Trophoblast cell (in vitro differentiated cells and primary cell): Measurements from ENCODE around the gene ATP5F1A.

ENCODE experiments used
- DNase-seq, 2 donors: peaks; one replicate each; pipeline ENCODE4 v3.0.0-alpha.2; 2016
- H2AFZ ChIP-seq: 2 replicates; pipeline ENCODE4 v1.6.1; 2013; ENCODE audit warnings: low read length, moderate library complexity, mild to moderate bottlenecking; ENCODE audit not compliant: insufficient read depth, poor library complexity
- H2AK5ac ChIP-seq: 2 replicates; pipeline ENCODE4 v1.6.1; 2013; ENCODE audit warnings: mild to moderate bottlenecking, low read length
- H2BK120ac ChIP-seq: 2 replicates; pipeline ENCODE4 v1.6.1; 2013; ENCODE audit warnings: low read length, mild to moderate bottlenecking, moderate library complexity; ENCODE audit not compliant: insufficient read depth, poor library complexity
- H2BK12ac ChIP-seq: 2 replicates; pipeline ENCODE4 v1.6.1; 2013; ENCODE audit warnings: mild to moderate bottlenecking, low read length, moderate library complexity
- H2BK5ac ChIP-seq: 2 replicates; pipeline ENCODE4 v1.6.1; 2013; ENCODE audit warnings: low read length, low read depth, moderate library complexity, mild to moderate bottlenecking; ENCODE audit not compliant: poor library complexity
- H3K14ac ChIP-seq: 2 replicates; pipeline ENCODE4 v1.6.1; 2013; ENCODE audit warnings: mild to moderate bottlenecking, low read length
- H3K18ac ChIP-seq: 2 replicates; pipeline ENCODE4 v1.6.1; 2013; ENCODE audit warnings: mild to moderate bottlenecking, low read length
- H3K23ac ChIP-seq: 2 replicates; pipeline ENCODE4 v1.6.1; 2013; ENCODE audit warnings: low read length
- H3K27ac ChIP-seq: 2 replicates; pipeline ENCODE4 v1.5.1; 2013; ENCODE audit warnings: low read depth, mild to moderate bottlenecking, inconsistent platforms, low read length, moderate library complexity
- H3K27me3 ChIP-seq: 2 replicates; pipeline ENCODE4 v1.6.1; 2013; ENCODE audit warnings: inconsistent platforms, mild to moderate bottlenecking, low read length, moderate library complexity; ENCODE audit not compliant: insufficient read depth
- H3K36me3 ChIP-seq, 2 experiments: 1 replicate in 1 of 2; 2 replicates in 1 of 2; pipeline ENCODE4 v1.6.1; 2013; ENCODE audit warnings: low read length in 2 of 2, mild to moderate bottlenecking in 2 of 2, moderate library complexity in 1 of 2; ENCODE audit not compliant: insufficient read depth in 2 of 2, control insufficient read depth in 1 of 2
- H3K4ac ChIP-seq: 2 replicates; pipeline ENCODE4 v1.6.1; 2013; ENCODE audit warnings: low read depth, mild to moderate bottlenecking, low read length, moderate library complexity
- H3K4me1 ChIP-seq, 2 experiments: 1 replicate in 1 of 2; 2 replicates in 1 of 2; pipeline ENCODE4 v1.6.1; 2013; ENCODE audit warnings: low read length in 2 of 2, mild to moderate bottlenecking in 2 of 2, moderate library complexity in 1 of 2; ENCODE audit not compliant: insufficient read depth in 2 of 2, control insufficient read depth in 1 of 2
- H3K4me2 ChIP-seq: 2 replicates; pipeline ENCODE4 v1.6.1; 2013; ENCODE audit warnings: inconsistent platforms, mild to moderate bottlenecking, low read length, moderate library complexity
- H3K4me3 ChIP-seq: 2 replicates; pipeline ENCODE4 v1.5.1; 2013; ENCODE audit warnings: mild to moderate bottlenecking, low read depth, low read length, inconsistent platforms
- H3K79me1 ChIP-seq: one replicate; pipeline ENCODE4 v1.6.1; 2013; ENCODE audit warnings: low read length
- H3K79me2 ChIP-seq: 2 replicates; pipeline ENCODE4 v1.6.1; 2013; ENCODE audit warnings: low read length, mild to moderate bottlenecking; ENCODE audit not compliant: control insufficient read depth, insufficient read depth, poor library complexity
- H3K9ac ChIP-seq: 2 replicates; pipeline ENCODE4 v1.6.1; 2013; ENCODE audit warnings: mild to moderate bottlenecking, low read length
- H3K9me3 ChIP-seq: 2 replicates; pipeline ENCODE4 v1.6.1; 2013; ENCODE audit warnings: low read depth, mild to moderate bottlenecking, control low read depth, inconsistent platforms, low read length; ENCODE audit not compliant: insufficient read depth
- H4K12ac ChIP-seq: 2 replicates; pipeline ENCODE4 v1.6.1; 2013; ENCODE audit warnings: low read depth, mild to moderate bottlenecking, low read length, moderate library complexity
- H4K8ac ChIP-seq: 2 replicates; pipeline ENCODE4 v1.6.1; 2013; ENCODE audit warnings: low read depth, mild to moderate bottlenecking, low read length, moderate library complexity
- H4K91ac ChIP-seq: one replicate; pipeline ENCODE4 v1.6.1; 2013; ENCODE audit warnings: low read depth, mild to moderate bottlenecking, low read length, moderate library complexity
- WGBS: extraction: QIAGEN DNeasy Blood & Tissue Kit; methylation state at CpG from one replicate; pipeline ENCODE4 v1.1.7; 2013; ENCODE audit warnings: missing lambda C conversion rate; ENCODE audit not compliant: insufficient read length, insufficient coverage; ENCODE audit errors: extremely low coverage; 5-methylcytosine and 5-hydroxymethylcytosine counted together

Gene ATP5F1A

DNA sequence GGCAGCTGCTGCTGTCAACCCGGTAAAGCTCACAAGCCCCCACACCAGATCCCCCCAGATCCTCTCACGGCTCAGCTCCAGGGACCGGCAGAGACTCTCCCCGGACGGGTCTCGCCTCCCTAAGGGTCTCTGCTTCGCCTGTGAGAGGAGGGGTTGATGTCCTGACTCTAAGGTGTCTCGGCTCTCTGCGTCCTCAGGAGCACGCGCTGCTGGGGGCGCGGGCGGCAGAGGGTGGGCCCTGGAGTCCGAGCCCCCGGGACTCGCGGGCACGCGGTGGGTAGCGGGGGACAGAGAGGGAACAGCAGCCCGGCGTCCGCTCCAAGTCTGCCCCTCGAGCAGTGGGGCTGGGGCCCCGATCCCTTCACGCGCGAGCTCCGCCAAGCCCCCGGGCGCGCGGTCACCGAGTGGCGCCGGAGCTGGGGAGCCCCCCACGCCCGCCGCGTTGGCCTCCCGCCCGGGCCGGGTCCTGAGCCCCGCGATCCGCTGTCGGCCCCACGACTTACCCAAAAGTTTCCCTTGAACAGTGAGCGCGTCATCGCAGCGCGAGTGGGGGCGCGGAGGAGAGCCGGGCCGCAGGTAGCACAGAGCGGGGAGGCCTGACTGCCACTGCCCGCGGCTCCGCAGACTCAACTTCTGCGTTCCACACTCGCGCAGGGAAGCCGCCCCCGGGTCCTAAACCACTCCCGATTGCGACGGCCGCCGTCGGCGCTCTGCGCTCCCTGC, 26.3 kb downstream of the ATP5F1A start, which contains the start of gene PSTPIP2:
PSTPIP2 (minus strand) TSS at position 608 of the 723 bp plus-strand sequence; CDS start at position 536, 72 bp downstream.
- WGBS = no CpG with 5 or more reads among the region's 75 CpGs
- peaks cover 25% of the 10 kb centered on the region for H3K79me1 ChIP-seq
- peak within 1 kb of the TSS; percentile 88 for H3K18ac ChIP-seq
- peaks cover 14 to 16% of the 10 kb centered on the region in 2 experiments for H3K4me1 ChIP-seq
- peak within 1 kb of the TSS; percentile 79 for H3K4me2 ChIP-seq
- peak within 1 kb of the TSS; percentile 62 for H2AFZ ChIP-seq
- peak within 1 kb of the TSS; percentile 85 for H3K4ac ChIP-seq
- peaks cover 16% of the 10 kb centered on the region for H3K79me2 ChIP-seq
- DNase-seq = peak; percentile 51 to 69
- H2AK5ac ChIP-seq = peak within 1 kb of the TSS; percentile 14
- H2BK5ac ChIP-seq = peak within 1 kb of the TSS; percentile 73
- peak within 1 kb of the TSS; percentile 76 for H4K91ac ChIP-seq
- peak within 1 kb of the TSS; percentile 83 for H3K9ac ChIP-seq
- peak within 1 kb of the TSS; percentile 32 for H2BK12ac ChIP-seq
- peak within 1 kb of the TSS; percentile 68 for H4K8ac ChIP-seq
- no peaks in the 10 kb centered on the region for H3K27me3 ChIP-seq
- peaks cover 1% of the 10 kb centered on the region for H3K9me3 ChIP-seq
- H3K27ac ChIP-seq = peak within 1 kb of the TSS; percentile 30
- H3K4me3 ChIP-seq = peak within 1 kb of the TSS; percentile 89
- peak within 1 kb of the TSS; percentile 74 for H2BK120ac ChIP-seq
- no peaks in the 10 kb centered on the region for H3K36me3 ChIP-seq
- peak within 1 kb of the TSS; percentile 54 for H3K14ac ChIP-seq
- H3K23ac ChIP-seq = no peak within 1 kb of the TSS
- peak within 1 kb of the TSS; percentile 22 for H4K12ac ChIP-seq

DNA sequence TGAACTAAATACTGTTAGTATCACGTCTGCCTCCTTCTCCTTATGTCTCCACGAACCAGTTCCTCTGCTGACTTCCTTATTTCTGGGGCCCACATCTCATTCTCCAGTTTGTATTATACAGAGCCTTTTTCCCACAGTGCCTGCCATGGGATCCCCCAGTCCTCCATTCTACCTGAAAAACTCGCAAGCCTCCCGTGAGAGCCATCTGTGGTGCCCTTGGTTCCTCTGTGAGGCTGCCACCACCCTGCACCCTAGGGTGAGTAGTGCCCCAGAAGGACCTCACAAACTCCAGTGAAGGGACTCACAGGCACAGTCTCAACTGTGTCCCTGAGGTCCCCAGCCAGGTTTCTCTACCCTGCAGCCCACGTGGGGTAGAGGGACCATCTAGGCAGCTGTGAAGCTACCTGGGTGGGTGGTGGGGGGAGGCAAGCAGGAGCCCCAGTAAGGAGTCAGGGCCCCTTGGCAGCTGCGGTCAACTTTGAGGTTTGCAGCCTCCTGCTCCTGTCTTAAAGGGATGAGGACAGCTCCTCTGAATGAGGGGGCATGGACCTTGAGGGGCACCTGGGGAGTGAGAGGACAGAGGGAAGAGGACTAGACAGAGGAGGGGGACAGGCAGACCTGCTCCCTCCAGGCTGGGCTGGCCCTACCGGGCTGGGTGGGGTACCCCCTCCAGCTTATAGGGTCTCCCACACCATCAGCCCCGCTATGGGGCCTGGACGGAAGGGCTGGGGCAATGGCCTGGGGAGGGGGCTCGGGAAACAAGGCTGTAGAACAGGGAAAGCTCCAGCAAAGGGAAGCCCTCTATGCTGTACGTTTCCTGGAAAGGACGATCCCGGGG, 27.1 kb downstream of the ATP5F1A start:
- Histone ChIP-seq H3K14ac (peak overlapping the region; percentile 44), H3K4me1 (peaks cover 16 to 17% of the 10 kb centered on the region in 2 experiments), H4K8ac (peak overlapping the region; percentile 68), H3K27ac (no peak overlapping the region), H2AFZ (peak overlapping the region; percentile 62), H3K27me3 (no peaks in the 10 kb centered on the region), H3K79me2 (peaks cover 16% of the 10 kb centered on the region), H3K9ac (peak overlapping the region; percentile 83), H3K4me3 (peak overlapping the region; percentile 89), H4K12ac (no peak overlapping the region), H2AK5ac (peak overlapping the region; percentile 43), H2BK120ac (peak overlapping the region; percentile 74), H3K79me1 (peaks cover 27% of the 10 kb centered on the region), H4K91ac (peak overlapping the region; percentile 76), H2BK5ac (peak overlapping the region; percentile 73), H3K4me2 (peak overlapping the region; percentile 79), H3K18ac (peak overlapping the region; percentile 88), H3K23ac (no peak overlapping the region), H3K4ac (peak overlapping the region; percentile 85), H3K9me3 (peaks cover 1% of the 10 kb centered on the region), H3K36me3 (peaks cover 3 to 4% of the 10 kb centered on the region in 2 experiments), H2BK12ac (peak overlapping the region; percentile 21)
- DNase-seq = peak in 1 of 2 donors; percentile 6
- no CpG with 5 or more reads among the region's 13 CpGs for WGBS

DNA sequence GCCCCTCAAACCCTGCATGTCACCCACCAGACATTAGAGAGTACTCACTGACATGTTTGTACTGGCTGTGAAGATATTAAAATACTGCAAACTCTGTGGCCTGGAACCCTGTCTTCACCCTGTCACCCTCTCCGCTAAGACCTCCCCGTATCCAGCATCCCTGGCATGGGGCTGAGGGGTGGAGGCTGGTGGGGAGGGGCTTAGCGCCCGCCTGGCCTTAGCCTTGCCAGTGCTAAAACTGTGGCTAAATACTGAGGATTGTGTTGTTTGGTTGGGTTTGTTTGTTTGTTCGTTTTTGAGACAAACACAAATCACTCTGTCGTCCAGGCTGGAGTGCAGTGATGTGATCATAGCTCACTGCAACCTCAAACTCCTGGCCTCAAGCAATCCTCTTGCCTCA, 27.9 kb downstream of the ATP5F1A start:
- peak overlapping the region; percentile 10 for H2BK12ac ChIP-seq
- no peak overlapping the region for H2BK120ac ChIP-seq
- peak overlapping the region; percentile 83 for H3K27ac ChIP-seq
- H3K36me3 ChIP-seq = peaks cover 3 to 4% of the 10 kb centered on the region in 2 experiments
- no peak overlapping the region for H4K12ac ChIP-seq
- H3K14ac ChIP-seq = peak overlapping the region; percentile 66
- peaks cover 1% of the 10 kb centered on the region for H3K9me3 ChIP-seq
- H2AFZ ChIP-seq = no peak overlapping the region
- H3K79me2 ChIP-seq = peaks cover 16% of the 10 kb centered on the region
- H3K4ac ChIP-seq = peak overlapping the region; percentile 77
- peak in 1 of 2 donors; percentile 40 for DNase-seq
- peak overlapping the region; percentile 37 for H2BK5ac ChIP-seq
- peaks cover 27% of the 10 kb centered on the region for H3K79me1 ChIP-seq
- no peak overlapping the region for H3K23ac ChIP-seq
- H4K91ac ChIP-seq = no peak overlapping the region
- H3K4me1 ChIP-seq = peaks cover 16 to 17% of the 10 kb centered on the region in 2 experiments
- no peak overlapping the region for H3K4me3 ChIP-seq
- H2AK5ac ChIP-seq = peak overlapping the region; percentile 37
- peak overlapping the region; percentile 79 for H3K4me2 ChIP-seq
- H3K18ac ChIP-seq = no peak overlapping the region
- no peak overlapping the region for H3K9ac ChIP-seq
- H4K8ac ChIP-seq = peak overlapping the region; percentile 63
- no peaks in the 10 kb centered on the region for H3K27me3 ChIP-seq
- WGBS = no CpG with 5 or more reads among the region's 6 CpGs

DNA sequence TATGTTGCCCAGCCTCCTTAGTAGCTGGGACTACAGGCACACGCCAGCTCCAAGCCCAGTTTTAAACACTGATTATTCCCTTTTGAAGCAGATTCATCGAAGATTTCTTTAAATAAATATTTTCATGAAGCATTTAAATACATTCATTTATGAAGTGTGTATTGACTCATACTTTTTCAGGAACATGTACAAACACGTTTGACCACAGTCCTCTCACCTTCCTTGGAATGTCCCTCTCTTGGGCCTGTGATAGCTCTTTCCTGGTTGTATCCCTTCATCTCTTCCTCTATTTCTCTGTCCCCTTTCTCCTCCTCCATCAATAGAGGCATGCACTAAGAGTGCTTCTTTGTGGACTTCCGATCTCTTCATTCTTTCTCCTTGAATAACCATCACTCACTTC, 28.6 kb downstream of the ATP5F1A start:
- Histone ChIP-seq H4K91ac (no peak overlapping the region), H3K4me3 (no peak overlapping the region), H3K23ac (no peak overlapping the region), H4K8ac (no peak overlapping the region), H2AFZ (no peak overlapping the region), H2BK12ac (no peak overlapping the region), H3K4me1 (peaks cover 16 to 17% of the 10 kb centered on the region in 2 experiments), H3K9me3 (peaks cover 1% of the 10 kb centered on the region), H3K79me2 (peaks cover 16% of the 10 kb centered on the region), H3K9ac (no peak overlapping the region), H3K14ac (no peak overlapping the region), H3K36me3 (peaks cover 3 to 4% of the 10 kb centered on the region in 2 experiments), H3K4ac (no peak overlapping the region), H3K27me3 (no peaks in the 10 kb centered on the region), H3K79me1 (peaks cover 27% of the 10 kb centered on the region), H2BK5ac (no peak overlapping the region), H2AK5ac (no peak overlapping the region), H3K18ac (no peak overlapping the region), H3K27ac (peak overlapping the region; percentile 83), H4K12ac (no peak overlapping the region), H3K4me2 (peak overlapping the region; percentile 16), H2BK120ac (peak overlapping the region; percentile 64)
- peak; percentile 36 to 70 for DNase-seq
- no CpG with 5 or more reads among the region's 4 CpGs for WGBS
